Measurements from ENCODE around the gene SEPTIN12.

The SEPTIN12 gene

GRCh38 chr16:4803898-4804762, 16.0 kb upstream of the SEPTIN12 start:
- no peaks in the 10 kb centered on the region for H3K9me3 ChIP-seq (ENCODE audit: low read length)
- H3K27me3 ChIP-seq (ENCODE audit: insufficient read depth, low read length) = no peaks in the 10 kb centered on the region
- H3K36me3 ChIP-seq (ENCODE audit: insufficient read depth, low read length) = peaks cover 27% of the 10 kb centered on the region
- no peaks in the 10 kb centered on the region for H3F3A ChIP-seq (ENCODE audit: insufficient read depth, low read length)
- H3K79me2 ChIP-seq (ENCODE audit: insufficient read depth, low read length) = no peaks in the 10 kb centered on the region
- no peak overlapping the region for H3K4me3 ChIP-seq (ENCODE audit: low read depth, low read length, poor library complexity, severe bottlenecking)
- no peak for TF ChIP-seq EZH2 (IDR thresholded peaks at IDR 0.05; ENCODE audit: borderline replicate concordance, low read length)
- TF ChIP-seq CTCF (IDR thresholded peaks at IDR 0.05; ENCODE audit: low read length) = no peak
- peak overlapping the region; percentile 2 for H3K27ac ChIP-seq (ENCODE audit: low read depth, low read length, poor library complexity, severe bottlenecking)
- H2AFZ ChIP-seq (ENCODE audit: low read length) = no peak overlapping the region
- H3K4me1 ChIP-seq (ENCODE audit: insufficient read depth, low read length, severe bottlenecking) = peaks cover 16% of the 10 kb centered on the region
- no peak overlapping the region for H3K4me2 ChIP-seq (ENCODE audit: low read length)
- H3K9me2 ChIP-seq (ENCODE audit: low read depth, low read length) = no peaks in the 10 kb centered on the region
- no peak overlapping the region for H3K9ac ChIP-seq (ENCODE audit: low read length)
- H4K20me1 ChIP-seq (ENCODE audit: insufficient read depth, low read length) = no peaks in the 10 kb centered on the region

DNA sequence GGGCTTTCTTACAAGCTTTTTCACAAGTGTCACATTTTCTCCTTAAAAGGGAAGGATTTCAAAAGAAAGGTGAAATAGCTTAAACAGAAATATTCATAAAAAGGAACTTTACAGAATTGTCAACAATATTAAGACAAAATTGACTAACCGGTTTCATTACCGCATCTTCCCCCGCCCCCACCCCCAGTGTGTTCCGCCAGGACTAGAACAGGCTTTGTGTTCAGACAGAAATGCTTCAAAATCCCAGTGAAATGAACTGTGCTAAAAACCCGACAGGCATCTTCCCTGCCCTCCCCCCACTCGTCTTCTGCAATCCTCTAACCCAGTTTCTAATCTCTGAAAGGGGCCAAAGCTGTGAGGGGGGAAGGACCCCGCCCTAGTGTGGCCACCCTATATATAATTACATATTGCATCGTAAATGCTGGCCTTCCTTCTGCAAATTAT, 15.3 kb upstream of the SEPTIN12 start:
- Histone ChIP-seq H2AFZ (ENCODE audit: low read length) (no peak overlapping the region), H3K9me2 (ENCODE audit: low read depth, low read length) (no peaks in the 10 kb centered on the region), H3K36me3 (ENCODE audit: insufficient read depth, low read length) (peaks cover 21% of the 10 kb centered on the region), H3K4me2 (ENCODE audit: low read length) (peak overlapping the region; percentile 85), H3K4me1 (ENCODE audit: insufficient read depth, low read length, severe bottlenecking) (peaks cover 16% of the 10 kb centered on the region), H3K9ac (ENCODE audit: low read length) (peak overlapping the region; percentile 65; the same call in 1 of the 2 replicates), H4K20me1 (ENCODE audit: insufficient read depth, low read length) (no peaks in the 10 kb centered on the region), H3F3A (ENCODE audit: insufficient read depth, low read length) (no peaks in the 10 kb centered on the region), H3K4me3 (ENCODE audit: low read depth, low read length, poor library complexity, severe bottlenecking) (peak overlapping the region; percentile 80), H3K27me3 (ENCODE audit: insufficient read depth, low read length) (no peaks in the 10 kb centered on the region), H3K27ac (ENCODE audit: low read depth, low read length, poor library complexity, severe bottlenecking) (peak overlapping the region; percentile 31), H3K9me3 (ENCODE audit: low read length) (no peaks in the 10 kb centered on the region), H3K79me2 (ENCODE audit: insufficient read depth, low read length) (no peaks in the 10 kb centered on the region)
- TF ChIP-seq EZH2 (IDR thresholded peaks at IDR 0.05; ENCODE audit: borderline replicate concordance, low read length) (no peak), CTCF (IDR thresholded peaks at IDR 0.05; ENCODE audit: low read length) (no peak)

DNA sequence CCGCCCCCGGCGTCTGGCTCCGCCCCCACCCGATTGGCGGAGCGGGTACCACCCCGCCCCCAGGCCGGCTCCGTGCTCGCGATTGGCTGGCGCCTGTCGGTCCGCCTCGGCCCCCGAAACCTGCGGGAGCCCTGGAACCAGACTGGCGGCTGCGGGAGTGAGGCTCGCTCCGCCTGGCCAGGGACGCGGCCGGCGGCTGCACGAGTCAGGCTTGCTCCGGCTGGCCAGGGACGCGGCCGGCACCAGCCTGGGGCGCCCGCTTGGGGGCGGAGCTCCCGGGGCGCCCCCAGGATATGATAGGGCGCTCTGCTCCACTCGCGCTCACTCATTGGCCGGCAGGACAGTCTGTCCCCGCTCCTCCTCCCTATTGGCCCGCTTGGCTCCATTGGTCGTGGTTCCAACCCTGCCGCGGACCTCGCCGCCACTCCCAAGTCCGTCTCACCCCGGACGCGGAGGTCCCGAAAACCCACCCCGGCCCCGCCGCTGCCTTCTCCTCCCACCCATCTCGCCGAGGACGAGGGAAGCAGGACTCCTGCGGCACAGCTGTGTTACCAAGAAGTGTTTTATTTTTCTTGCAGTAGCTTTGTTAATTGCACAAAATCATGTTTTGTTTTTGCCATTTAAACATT, 14.6 kb upstream of the SEPTIN12 start:
- H3K27me3 ChIP-seq (ENCODE audit: insufficient read depth, low read length) = no peaks in the 10 kb centered on the region
- peak overlapping the region; percentile 85 for H3K4me2 ChIP-seq (ENCODE audit: low read length)
- H2AFZ ChIP-seq (ENCODE audit: low read length) = no peak overlapping the region
- H3K36me3 ChIP-seq (ENCODE audit: insufficient read depth, low read length) = peaks cover 19% of the 10 kb centered on the region
- peak overlapping the region; percentile 31 for H3K27ac ChIP-seq (ENCODE audit: low read depth, low read length, poor library complexity, severe bottlenecking)
- H3K4me1 ChIP-seq (ENCODE audit: insufficient read depth, low read length, severe bottlenecking) = peaks cover 16% of the 10 kb centered on the region
- H3K4me3 ChIP-seq (ENCODE audit: low read depth, low read length, poor library complexity, severe bottlenecking) = peak overlapping the region; percentile 80
- H3K9me3 ChIP-seq (ENCODE audit: low read length) = no peaks in the 10 kb centered on the region
- H3K79me2 ChIP-seq (ENCODE audit: insufficient read depth, low read length) = no peaks in the 10 kb centered on the region
- H3K9me2 ChIP-seq (ENCODE audit: low read depth, low read length) = no peaks in the 10 kb centered on the region
- no peaks in the 10 kb centered on the region for H3F3A ChIP-seq (ENCODE audit: insufficient read depth, low read length)
- peak overlapping the region; percentile 65 for H3K9ac ChIP-seq (ENCODE audit: low read length)
- no peak for TF ChIP-seq CTCF (IDR thresholded peaks at IDR 0.05; ENCODE audit: low read length)
- no peak for TF ChIP-seq EZH2 (IDR thresholded peaks at IDR 0.05; ENCODE audit: borderline replicate concordance, low read length)
- no peaks in the 10 kb centered on the region for H4K20me1 ChIP-seq (ENCODE audit: insufficient read depth, low read length)

All from OCI-LY1 (cell line).